Right cardiac atrium (tissue), 5 donors: ENCODE data around the gene WDR18. TPM values are rescaled to one million over a fixed set of nuclear protein-coding genes. Genes with fewer than 3 reads are reported as not detected.

Experiments
- ATAC-seq, 2 donors: fragments of 200-7000 bp; cut with Tn5 transposase; one replicate each; pipeline versions ENCODE4 v1.8.0 to v1.9.1; 2020; ENCODE audit warnings: moderate library complexity in 2 of 2, mild to moderate bottlenecking in 1 of 2
- DNase-seq, 3 donors: peaks; one replicate each; pipeline ENCODE4 v3.0.0-alpha.2; 2020
- H3K27ac ChIP-seq: one replicate; pipeline ENCODE4 v1.5.1; 2013; ENCODE audit warnings: mild to moderate bottlenecking, low read length, control low read depth, moderate library complexity
- H3K27me3 ChIP-seq: one replicate; pipeline ENCODE4 v1.6.1; 2013; ENCODE audit not compliant: control insufficient read depth, insufficient read depth
- H3K4me1 ChIP-seq: one replicate; pipeline ENCODE4 v1.6.1; 2013; ENCODE audit warnings: low read length; ENCODE audit not compliant: control insufficient read depth, insufficient read depth
- H3K4me3 ChIP-seq: one replicate; pipeline ENCODE4 v1.5.1; 2013; ENCODE audit warnings: low read length, control low read depth
- H3K9me3 ChIP-seq: one replicate; pipeline ENCODE4 v1.6.1; 2013; ENCODE audit warnings: low read length; ENCODE audit not compliant: control insufficient read depth
- WGBS: extraction: QIAGEN DNeasy Blood & Tissue Kit; methylation state at CpG from one replicate; pipeline ENCODE4 v1.1.7; 2013; 5-methylcytosine and 5-hydroxymethylcytosine counted together
- intact Hi-C, 4 donors: fragments of 100-400 bp; cut with DNase I; formaldehyde crosslinking; loops; one replicate each; pipeline versions ENCODE4 v1.11.0 to v1.14.0; 2022 to 2023
- polyA plus RNA-seq: library from polyadenylated mRNA; stranded (reverse); fragments of 200-250 nt; gene quantifications from one replicate; pipeline ENCODE4 v1.2.3, GENCODE V29; 2013
- total RNA-seq, 4 donors: library from RNA; stranded (reverse); fragmentation: NEBNext Ultra II Directional; extraction: Animal tissue kit (Norgen Biotek cat#: 25700); gene quantifications; one replicate each; pipeline ENCODE4 v1.2.1, GENCODE V29; 2021
- donor health status: healthy with polysubstance abuse.
- donor health status: DM: no; HTN: yes; CAD: no.
- donor health status: DM: no; HTN: no; CAD: no.
- donor health status: DM: no; HTN: yes; CAD: no; lungs with severe emphysema.
- donor health status: DM: yes; HTN: yes; CAD: no.

Gene WDR18
- total and polyA plus RNA-seq, 5 donors, result 12.2 to 24.0 (median 18.2) TPM

DNA sequence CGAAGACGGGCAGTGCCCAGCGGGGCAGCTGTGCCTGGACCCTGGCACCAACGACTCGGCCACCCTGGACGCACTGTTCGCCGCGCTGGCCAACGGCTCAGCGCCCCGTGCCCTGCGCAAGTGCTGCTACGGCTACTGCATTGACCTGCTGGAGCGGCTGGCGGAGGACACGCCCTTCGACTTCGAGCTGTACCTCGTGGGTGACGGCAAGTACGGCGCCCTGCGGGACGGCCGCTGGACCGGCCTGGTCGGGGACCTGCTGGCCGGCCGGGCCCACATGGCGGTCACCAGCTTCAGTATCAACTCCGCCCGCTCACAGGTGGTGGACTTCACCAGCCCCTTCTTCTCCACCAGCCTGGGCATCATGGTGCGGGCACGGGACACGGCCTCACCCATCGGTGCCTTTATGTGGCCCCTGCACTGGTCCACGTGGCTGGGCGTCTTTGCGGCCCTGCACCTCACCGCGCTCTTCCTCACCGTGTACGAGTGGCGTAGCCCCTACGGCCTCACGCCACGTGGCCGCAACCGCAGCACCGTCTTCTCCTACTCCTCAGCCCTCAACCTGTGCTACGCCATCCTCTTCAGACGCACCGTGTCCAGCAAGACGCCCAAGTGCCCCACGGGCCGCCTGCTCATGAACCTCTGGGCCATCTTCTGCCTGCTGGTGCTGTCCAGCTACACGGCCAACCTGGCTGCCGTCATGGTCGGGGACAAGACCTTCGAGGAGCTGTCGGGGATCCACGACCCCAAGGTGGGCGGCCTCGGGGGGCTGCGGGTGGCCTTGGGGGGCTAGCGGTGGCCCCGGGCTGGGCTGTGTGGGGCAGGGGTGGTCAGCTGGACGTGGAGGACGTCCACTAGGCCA is 20.9 kb downstream of the WDR18 start:
- DNase-seq (peak in 1 of 3 donors; percentile 64), ATAC-seq (no peak)
- Histone ChIP-seq H3K27me3 (no peaks in the 10 kb centered on the region), H3K4me3 (no peak overlapping the region), H3K27ac (no peak overlapping the region), H3K4me1 (no peaks in the 10 kb centered on the region), H3K9me3 (no peaks in the 10 kb centered on the region)
- intact Hi-C loops, result no loop called here
- WGBS, result 89% methylated on average over 70 of the region's 70 CpGs

GRCh38 chr19:1006711-1007398 is 22.7 kb downstream of the WDR18 start:
- DNase-seq, result peak in 1 of 3 donors; percentile 60
- 84% methylated on average over 27 of the region's 27 CpGs for WGBS
- intact Hi-C loops, result no loop called here
- H3K9me3 ChIP-seq, result no peaks in the 10 kb centered on the region
- no peak for ATAC-seq
- no peaks in the 10 kb centered on the region for H3K27me3 ChIP-seq
- H3K4me1 ChIP-seq, result no peaks in the 10 kb centered on the region
- no peak overlapping the region for H3K27ac ChIP-seq
- no peak overlapping the region for H3K4me3 ChIP-seq

GRCh38 chr19:1007399-1008251 is 23.5 kb downstream of the WDR18 start:
- intact Hi-C loops, result no loop called here

GRCh38 chr19:1008268-1009040 is 24.3 kb downstream of the WDR18 start:
- DNase-seq, result peak in 1 of 3 donors; percentile 65
- Histone ChIP-seq H3K27me3 (no peaks in the 10 kb centered on the region), H3K4me3 (no peak overlapping the region), H3K4me1 (no peaks in the 10 kb centered on the region), H3K27ac (no peak overlapping the region), H3K9me3 (no peaks in the 10 kb centered on the region)
- ATAC-seq, result no peak
- intact Hi-C loops, result no loop called here
- 94% methylated on average over 45 of the region's 45 CpGs for WGBS

More at GRCh38 chr19:1007399-1008251, 23.5 kb downstream of the WDR18 start:
- no peak overlapping the region for H3K27ac ChIP-seq
- H3K4me1 ChIP-seq, result no peaks in the 10 kb centered on the region
- H3K9me3 ChIP-seq, result no peaks in the 10 kb centered on the region
- H3K4me3 ChIP-seq, result no peak overlapping the region
- ATAC-seq (no peak), DNase-seq (peak in 1 of 3 donors; percentile 61)
- no peaks in the 10 kb centered on the region for H3K27me3 ChIP-seq
- WGBS, result 94% methylated on average over 73 of the region's 73 CpGs

DNA sequence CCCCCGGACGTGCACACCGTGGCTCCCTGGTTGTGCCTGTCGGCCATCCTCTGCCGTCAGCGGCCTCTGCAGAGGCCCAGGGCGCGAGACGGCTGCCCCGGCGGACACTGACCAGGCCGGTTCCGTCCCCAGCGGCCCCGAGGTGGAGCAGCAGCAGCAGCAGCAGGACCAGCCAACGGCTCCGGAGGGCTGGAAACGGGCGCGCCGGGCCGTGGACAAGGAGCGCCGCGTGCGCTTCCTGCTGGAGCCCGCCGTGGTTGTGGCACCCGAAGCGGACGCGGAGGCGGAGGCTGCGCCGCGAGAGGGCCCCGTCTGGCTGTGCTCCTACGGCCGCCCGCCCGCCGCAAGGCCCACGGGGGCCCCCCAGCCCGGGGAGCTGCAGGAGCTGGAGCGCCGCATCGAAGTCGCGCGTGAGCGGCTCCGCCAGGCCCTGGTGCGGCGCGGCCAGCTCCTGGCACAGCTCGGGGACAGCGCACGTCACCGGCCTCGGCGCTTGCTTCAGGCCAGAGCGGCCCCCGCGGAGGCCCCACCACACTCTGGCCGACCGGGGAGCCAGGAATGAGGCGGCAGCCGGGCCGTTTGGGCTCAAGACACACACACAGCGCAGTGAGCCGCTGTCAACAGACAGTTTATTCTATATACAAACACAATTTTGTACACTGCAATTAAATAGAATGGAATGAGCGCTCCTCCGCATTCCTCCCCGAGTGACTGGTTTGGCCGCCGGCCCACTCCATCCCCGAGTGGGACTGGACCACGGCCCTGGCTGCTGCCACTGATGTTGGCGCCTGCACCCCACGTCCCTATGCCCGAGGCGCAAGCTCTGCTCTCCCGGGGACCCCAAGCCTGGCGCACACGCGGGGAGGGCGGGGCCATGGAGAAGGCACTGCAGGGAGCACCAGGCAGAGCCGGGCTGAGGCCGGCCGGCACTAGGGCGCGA is 25.2 kb downstream of the WDR18 start:
- H3K4me1 ChIP-seq, result no peaks in the 10 kb centered on the region
- H3K4me3 ChIP-seq, result no peak overlapping the region
- H3K27ac ChIP-seq, result no peak overlapping the region
- H3K9me3 ChIP-seq, result no peaks in the 10 kb centered on the region
- no peaks in the 10 kb centered on the region for H3K27me3 ChIP-seq
- peak; percentile 76 to 87 (median 82) for DNase-seq
- intact Hi-C loops, result no loop called here
- peak; percentile 25 to 53 for ATAC-seq
- 71% methylated on average over 92 of the region's 92 CpGs for WGBS

DNA sequence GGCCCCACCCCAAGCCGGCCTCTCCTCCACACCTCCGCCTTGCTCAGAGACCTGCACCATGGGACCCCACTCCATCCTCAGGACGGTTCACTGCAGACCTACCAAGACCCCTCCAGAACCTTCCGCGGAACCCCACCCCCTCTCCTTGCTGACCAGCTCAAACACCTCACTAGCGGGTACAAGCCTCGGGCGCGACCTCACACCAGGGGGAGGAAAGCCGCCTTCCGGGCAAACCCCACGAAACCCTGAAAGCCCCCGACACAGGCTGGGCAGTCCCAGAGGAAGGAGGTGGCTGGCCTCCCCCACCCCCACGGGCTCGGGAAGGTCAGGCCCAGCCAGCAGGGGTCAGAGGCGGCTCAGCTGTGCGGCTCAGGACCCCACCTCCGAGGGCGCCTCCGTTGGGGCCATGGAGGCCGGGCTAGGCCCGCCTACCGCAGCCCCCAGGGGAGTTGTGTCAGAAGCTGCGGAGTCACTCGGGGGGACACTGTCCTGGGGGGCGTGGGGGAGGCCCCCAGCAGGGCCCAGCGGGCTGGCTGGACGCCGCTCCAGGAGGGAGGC is 25.9 kb downstream of the WDR18 start:
- DNase-seq (peak in 1 of 3 donors; percentile 64), ATAC-seq (peak in 1 of 2 donors; percentile 1)
- Histone ChIP-seq H3K4me1 (no peaks in the 10 kb centered on the region), H3K27ac (no peak overlapping the region), H3K27me3 (no peaks in the 10 kb centered on the region), H3K4me3 (no peak overlapping the region), H3K9me3 (no peaks in the 10 kb centered on the region)
- intact Hi-C loops, result no loop called here
- 80% methylated on average over 29 of the region's 29 CpGs for WGBS

DNA sequence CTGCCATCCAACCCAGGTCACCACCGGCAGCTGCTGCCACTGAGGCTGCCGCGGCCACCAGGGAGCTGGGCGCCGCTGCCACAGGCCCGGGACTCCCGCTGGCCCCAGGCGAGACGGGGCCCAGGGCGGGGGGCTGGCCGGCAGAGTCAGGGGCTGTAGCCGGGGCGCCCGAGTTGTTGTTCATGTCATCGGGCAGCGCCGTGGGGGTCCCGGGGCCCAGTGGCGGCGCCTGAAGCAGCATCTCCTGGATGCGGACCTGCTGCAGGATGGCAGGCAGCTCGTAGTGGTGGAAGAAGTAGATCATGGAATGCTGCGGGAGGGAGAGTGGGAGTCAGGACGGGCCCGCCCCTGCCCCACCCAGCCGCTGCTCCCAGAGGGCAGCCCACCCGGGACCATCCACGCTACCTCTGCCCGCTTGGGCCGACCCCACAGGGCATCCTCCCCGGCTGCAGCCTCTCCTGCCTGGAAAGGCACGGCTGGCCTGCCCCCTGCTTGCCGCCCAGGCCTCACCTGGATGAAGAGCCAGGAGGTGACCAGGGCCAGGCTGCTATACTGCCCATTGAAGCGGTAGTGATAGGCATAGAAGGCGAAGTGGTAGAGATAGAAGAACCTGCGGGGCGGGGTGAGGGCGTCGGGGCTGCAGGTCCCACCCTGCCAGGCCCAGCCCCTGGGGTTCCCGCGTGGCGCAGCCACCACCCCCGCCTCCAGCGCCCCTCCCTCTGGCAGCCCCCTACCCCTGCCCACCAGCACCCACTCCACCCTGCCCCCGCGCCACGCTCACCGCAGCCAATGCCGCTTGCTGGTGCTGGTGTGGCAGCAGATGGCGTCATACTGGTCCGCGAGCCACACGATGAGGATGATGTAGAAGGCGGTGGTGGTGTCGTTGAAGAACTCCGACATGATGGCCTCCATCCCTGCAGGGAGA is 26.7 kb downstream of the WDR18 start:
- DNase-seq (peak; percentile 19 to 68 (median 54)), ATAC-seq (no peak)
- H3K4me3 ChIP-seq, result no peak overlapping the region
- no peak overlapping the region for H3K27ac ChIP-seq
- 92% methylated on average over 56 of the region's 56 CpGs for WGBS
- H3K4me1 ChIP-seq, result no peaks in the 10 kb centered on the region
- intact Hi-C loops, result no loop called here
- H3K9me3 ChIP-seq, result no peaks in the 10 kb centered on the region
- no peaks in the 10 kb centered on the region for H3K27me3 ChIP-seq

GRCh38 chr19:1011831-1012333 is 27.7 kb downstream of the WDR18 start:
- Histone ChIP-seq H3K27me3 (no peaks in the 10 kb centered on the region), H3K9me3 (no peaks in the 10 kb centered on the region), H3K4me3 (no peak overlapping the region), H3K27ac (no peak overlapping the region), H3K4me1 (peaks cover 5% of the 10 kb centered on the region)
- intact Hi-C loops, result no loop called here
- 95% methylated on average over 36 of the region's 36 CpGs for WGBS
- DNase-seq, result peak in 2 of 3 donors; percentile 52 to 68
- ATAC-seq, result no peak
